Cardiac muscle cell (in vitro differentiated cells and primary cell): ENCODE data around the gene KCNQ1. TPM values are rescaled to one million over a fixed set of nuclear protein-coding genes. Genes with fewer than 3 reads are reported as not detected.

ENCODE experiments used
- DNase-seq, 2 donors: peaks; one replicate each; pipeline versions ENCODE4 v3.0.0 to v3.0.0-alpha.2; 2010 to 2017; ENCODE audit warnings: low read depth in 1 of 2, low spot score in 1 of 2
- H3K27ac ChIP-seq: fragments of 200-600 bp; sonication (generic); 2 replicates; pipeline ENCODE4 v1.5.1; 2016
- H3K27me3 ChIP-seq: fragments of 200-600 bp; sonication (generic); 2 replicates; pipeline ENCODE4 v1.6.0; 2016; ENCODE audit warnings: control low read depth
- H3K36me3 ChIP-seq: fragments of 200-600 bp; sonication (generic); 2 replicates; pipeline ENCODE4 v1.5.1; 2016; ENCODE audit warnings: control low read depth
- H3K4me1 ChIP-seq: fragments of 200-600 bp; sonication (generic); 2 replicates; pipeline ENCODE4 v1.8.1; 2017; ENCODE audit warnings: low read depth, mild to moderate bottlenecking, mixed run types
- H3K4me3 ChIP-seq: fragments of 200-600 bp; sonication (generic); 2 replicates; pipeline ENCODE4 v1.5.1; 2016; ENCODE audit warnings: mild to moderate bottlenecking
- H3K9me3 ChIP-seq: fragments of 200-600 bp; sonication (generic); 2 replicates; pipeline ENCODE4 v1.5.1; 2017; ENCODE audit warnings: low read depth, mild to moderate bottlenecking, control low read depth
- CTCF ChIP-seq: IDR thresholded peaks from 2 replicates; pipeline ENCODE4 v1.5.1; 2012; ENCODE audit warnings: low read depth, mild to moderate bottlenecking, low read length
- polyA plus RNA-seq: library from polyadenylated mRNA; unstranded; fragments of >200 nt; fragmentation: Nextera tagmentation; extraction: Ambion mirVana; gene quantifications from 2 replicates; pipeline ENCODE4 v1.2.1, GENCODE V29; 2016
- total RNA-seq: library from RNA; depleted of rRNA; stranded (reverse); fragments of >200 nt; gene quantifications from 2 replicates; pipeline ENCODE4 v1.2.3, GENCODE V29; 2016

Gene KCNQ1
- total and polyA plus RNA-seq, 2 experiments from 2014 or later, result 13.9 to 18.6 TPM

- Histone ChIP-seq H3K4me1 (peaks cover 6% of the 10 kb centered on the region), H3K27me3 (no peaks in the 10 kb centered on the region), H3K36me3 (no peaks in the 10 kb centered on the region), H3K9me3 (no peaks in the 10 kb centered on the region), H3K4me3 (no peak overlapping the region), H3K27ac (no peak overlapping the region)
- TF ChIP-seq CTCF, result no peak
- DNase-seq, result no peak
Measured at GRCh38 chr11:2681408-2682145, 236.8 kb downstream of the KCNQ1 start.

- H3K9me3 ChIP-seq, result no peaks in the 10 kb centered on the region
- no peaks in the 10 kb centered on the region for H3K36me3 ChIP-seq
- no peak overlapping the region for H3K27ac ChIP-seq
- no peaks in the 10 kb centered on the region for H3K27me3 ChIP-seq
- peaks cover 11% of the 10 kb centered on the region for H3K4me1 ChIP-seq
- no peak for TF ChIP-seq CTCF
- no peak for DNase-seq
- no peak overlapping the region for H3K4me3 ChIP-seq
Measured at GRCh38 chr11:2683806-2684205, 239.0 kb downstream of the KCNQ1 start.

GRCh38 chr11:2684581-2684980, 239.8 kb downstream of the KCNQ1 start:
- peaks cover 17% of the 10 kb centered on the region for H3K4me1 ChIP-seq
- no peak overlapping the region for H3K4me3 ChIP-seq
- no peak for DNase-seq
- H3K27ac ChIP-seq, result no peak overlapping the region
- no peaks in the 10 kb centered on the region for H3K36me3 ChIP-seq
- no peaks in the 10 kb centered on the region for H3K9me3 ChIP-seq
- H3K27me3 ChIP-seq, result no peaks in the 10 kb centered on the region
- TF ChIP-seq CTCF, result no peak

GRCh38 chr11:2685051-2685450, 240.2 kb downstream of the KCNQ1 start:
- no peak for TF ChIP-seq CTCF
- Histone ChIP-seq H3K36me3 (no peaks in the 10 kb centered on the region), H3K4me3 (no peak overlapping the region), H3K27ac (no peak overlapping the region), H3K4me1 (peaks cover 21% of the 10 kb centered on the region), H3K27me3 (no peaks in the 10 kb centered on the region), H3K9me3 (no peaks in the 10 kb centered on the region)
- DNase-seq, result no peak

- H3K4me1 ChIP-seq, result peaks cover 28% of the 10 kb centered on the region
- no peaks in the 10 kb centered on the region for H3K9me3 ChIP-seq
Measured at GRCh38 chr11:2685566-2686359, 241.0 kb downstream of the KCNQ1 start.

More at GRCh38 chr11:2685566-2686359, 241.0 kb downstream of the KCNQ1 start:
- Histone ChIP-seq H3K36me3 (no peaks in the 10 kb centered on the region), H3K4me3 (no peak overlapping the region), H3K27me3 (no peaks in the 10 kb centered on the region), H3K27ac (no peak overlapping the region)
- TF ChIP-seq CTCF, result no peak
- DNase-seq, result no peak
